Measurements from ENCODE around the gene EPN1.

DNA sequence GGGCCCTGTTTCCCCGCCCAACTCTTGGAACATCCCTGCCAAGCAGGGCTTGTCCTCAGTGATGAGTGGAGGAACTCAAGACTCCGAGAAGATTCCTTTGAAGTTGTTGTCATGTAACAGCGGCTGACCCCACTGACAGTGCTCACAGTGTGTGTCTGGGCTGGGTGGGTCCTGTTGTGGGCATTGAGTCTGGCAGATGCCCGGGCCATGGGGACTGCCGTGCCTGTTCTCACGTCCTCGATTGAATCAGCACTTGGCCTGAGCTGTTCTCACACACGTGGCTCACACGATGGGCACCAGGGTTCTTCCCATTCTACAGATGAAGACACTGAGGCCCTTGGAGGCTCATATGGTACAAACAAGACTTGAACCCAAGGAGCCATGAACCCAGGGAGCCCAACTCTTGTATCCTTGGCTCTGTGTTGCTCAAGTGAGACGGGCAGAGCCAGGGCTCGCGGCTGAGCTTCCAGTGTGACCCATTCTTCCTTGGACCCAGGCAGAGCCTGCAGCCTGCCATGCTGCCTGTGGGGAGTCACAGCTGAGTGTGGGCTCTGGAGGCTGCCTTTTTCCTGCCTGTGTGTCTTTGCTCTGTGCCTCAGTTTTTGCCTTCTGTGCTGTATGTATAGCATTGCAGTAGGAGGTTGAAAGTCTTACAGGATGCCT is 8.6 kb upstream of the EPN1 start:
- no peak for TF ChIP-seq EZH2 (IDR thresholded peaks at IDR 0.05; ENCODE audit: insufficient read depth, poor library complexity, severe bottlenecking)
- TF ChIP-seq EZH2phosphoT487 (IDR thresholded peaks at IDR 0.05; ENCODE audit: insufficient read depth, low read depth) = no peak

All from GM23248 (cell line).